T-helper 2 cell (primary cell): ENCODE data around the gene GADL1.

Experiments used
- DNase-seq, 5 experiments: peaks; one replicate each; pipeline versions ENCODE4 v3.0.0 to v3.0.0-alpha.2; 2012 to 2022
- total RNA-seq, 2 donors: gene quantifications; one replicate each; lab custom pipeline; 2026; lab: John Stamatoyannopoulos, UW

GADL1 gene, protein sequence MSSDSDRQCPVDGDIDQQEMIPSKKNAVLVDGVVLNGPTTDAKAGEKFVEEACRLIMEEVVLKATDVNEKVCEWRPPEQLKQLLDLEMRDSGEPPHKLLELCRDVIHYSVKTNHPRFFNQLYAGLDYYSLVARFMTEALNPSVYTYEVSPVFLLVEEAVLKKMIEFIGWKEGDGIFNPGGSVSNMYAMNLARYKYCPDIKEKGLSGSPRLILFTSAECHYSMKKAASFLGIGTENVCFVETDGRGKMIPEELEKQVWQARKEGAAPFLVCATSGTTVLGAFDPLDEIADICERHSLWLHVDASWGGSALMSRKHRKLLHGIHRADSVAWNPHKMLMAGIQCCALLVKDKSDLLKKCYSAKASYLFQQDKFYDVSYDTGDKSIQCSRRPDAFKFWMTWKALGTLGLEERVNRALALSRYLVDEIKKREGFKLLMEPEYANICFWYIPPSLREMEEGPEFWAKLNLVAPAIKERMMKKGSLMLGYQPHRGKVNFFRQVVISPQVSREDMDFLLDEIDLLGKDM
- total RNA-seq, result 0.07 to 0.31 reads per million in 2 donors

DNA sequence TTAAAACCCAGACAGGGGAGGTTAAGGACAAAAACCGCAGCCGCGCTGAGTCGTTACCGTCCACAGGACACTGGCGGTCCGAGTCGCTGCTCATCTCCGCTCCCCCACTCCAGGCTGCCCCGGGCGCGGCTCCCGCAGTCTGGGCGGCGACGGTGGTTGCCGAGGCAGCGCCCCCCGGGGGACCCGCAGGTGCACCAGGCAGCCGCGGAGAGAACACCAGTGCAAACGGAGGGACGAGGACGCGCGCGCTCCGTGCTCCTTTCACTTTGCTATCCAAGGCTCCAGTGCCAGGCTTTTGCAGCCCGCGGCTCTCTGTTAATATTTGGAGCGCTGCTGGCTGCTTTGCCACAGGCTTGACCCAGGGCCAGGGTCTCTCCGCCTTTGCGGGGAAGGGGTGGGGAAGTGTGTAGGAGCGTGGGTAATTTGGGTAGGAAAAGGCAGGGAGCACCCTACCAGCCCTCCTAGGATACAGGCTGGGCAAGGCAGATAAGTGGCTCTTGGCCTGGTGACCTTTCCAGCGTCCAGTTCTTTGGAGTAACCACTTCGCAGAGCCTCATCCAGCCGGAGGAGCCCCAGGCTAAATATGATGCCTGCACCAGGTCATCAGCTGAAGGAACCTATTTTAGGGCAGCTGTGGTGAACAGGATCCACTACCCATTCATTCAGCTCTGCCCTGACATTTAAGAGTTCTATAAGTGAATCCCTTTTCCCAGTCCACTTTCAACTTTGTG is at the start of gene GADL1:
Gene GADL1, minus strand, starts transcription at position 141 of the 731 bp plus-strand sequence. Its CDS starts 47 bp downstream, at position 94.
- peak in 1 of 5 experiments; percentile 34 for DNase-seq

DNA sequence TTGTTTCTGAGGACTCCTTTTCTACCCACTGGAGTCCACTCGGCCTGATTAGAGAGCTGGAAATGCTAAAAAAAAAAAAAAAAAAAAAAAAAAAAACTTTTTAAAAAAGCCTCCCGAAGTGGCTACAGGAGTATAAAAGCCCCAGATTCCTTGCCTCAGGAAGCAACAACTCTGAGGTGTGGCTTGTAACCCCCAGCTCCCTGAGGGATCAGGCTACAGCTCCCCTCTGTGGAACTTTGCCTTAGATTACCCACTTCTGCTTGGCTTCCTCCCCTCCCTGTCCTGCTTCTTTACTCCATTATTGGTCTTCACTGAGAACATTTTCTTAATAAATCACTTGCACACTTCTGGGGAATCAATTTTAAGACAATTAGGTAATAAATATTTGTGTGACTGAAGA is 49.7 kb upstream of the GADL1 start:
- no peak for DNase-seq

DNA sequence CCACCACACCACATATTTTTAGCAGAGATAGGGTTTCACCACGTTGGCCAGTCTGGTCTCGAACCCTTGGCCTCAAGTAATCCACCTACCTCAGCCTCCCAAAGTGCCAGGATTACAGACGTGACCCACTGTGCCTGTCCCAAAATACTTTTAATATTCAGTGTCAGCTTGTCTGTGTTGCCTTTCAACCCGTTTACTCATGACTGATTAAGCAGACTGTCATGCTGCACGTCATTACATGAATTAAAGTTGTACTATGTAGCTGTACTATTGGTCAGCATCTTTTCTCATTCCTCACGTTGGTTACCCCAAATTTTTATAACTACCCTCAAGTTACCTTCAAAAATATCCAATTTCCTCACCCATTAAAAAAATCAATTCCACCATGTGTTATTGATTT is 48.7 kb upstream of the GADL1 start:
- no peak for DNase-seq

DNA sequence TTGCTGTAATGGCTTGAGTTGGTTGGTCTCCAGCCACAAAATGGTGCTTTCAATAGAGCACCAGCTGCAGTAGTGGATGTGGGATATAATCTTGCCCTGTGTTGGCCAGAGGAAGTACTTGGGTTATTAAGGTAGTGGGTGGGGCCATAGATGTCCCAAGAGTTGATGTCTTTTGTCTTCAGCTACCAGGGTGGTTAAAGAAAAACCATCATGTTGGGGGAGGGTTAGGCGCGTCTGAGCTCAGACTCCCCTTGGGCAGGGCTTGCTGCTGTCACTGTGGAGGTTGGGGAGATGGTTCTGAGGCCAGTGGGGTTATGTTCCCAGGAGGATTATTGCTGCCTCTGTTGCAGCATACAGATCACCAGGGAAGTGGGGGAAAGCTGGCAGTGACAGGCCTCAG is 46.9 kb upstream of the GADL1 start:
- DNase-seq, result no peak

DNA sequence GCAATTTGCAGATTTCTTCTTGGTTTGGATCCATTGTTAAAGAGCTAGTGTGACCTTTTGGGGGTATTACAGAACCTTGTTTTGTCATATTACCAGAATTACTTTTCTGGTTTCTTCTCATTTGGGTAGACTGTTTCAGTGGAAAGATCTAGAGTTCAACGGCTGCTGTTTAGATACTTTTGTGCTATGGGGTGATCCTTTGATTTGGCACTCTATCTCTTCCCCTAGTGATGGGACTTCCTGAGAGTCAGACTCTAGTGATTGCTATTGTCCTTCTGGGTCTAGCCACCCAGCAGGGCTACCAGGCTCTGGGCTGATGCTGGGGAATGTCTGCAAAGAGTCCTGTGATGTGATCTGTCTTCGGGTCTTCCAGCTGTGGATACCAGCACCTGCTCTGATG is 46.3 kb upstream of the GADL1 start:
- DNase-seq, result no peak

DNA sequence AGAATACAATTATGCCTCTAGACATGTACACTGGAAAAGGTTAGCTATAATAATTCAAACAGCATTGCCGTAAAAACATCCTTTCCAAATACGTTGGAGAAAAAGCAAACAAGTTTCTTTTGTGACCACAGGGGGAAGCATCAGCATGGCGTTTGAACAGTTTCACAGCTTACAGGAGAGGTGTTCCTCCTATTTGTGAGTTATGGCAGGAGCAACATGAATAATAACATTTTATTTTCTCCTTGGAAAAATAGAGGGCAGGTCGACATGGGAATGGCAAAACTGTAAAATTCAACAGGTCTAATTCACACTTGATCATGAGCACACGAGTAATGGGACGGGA is 39.7 kb upstream of the GADL1 start:
- peak in 1 of 5 experiments; percentile 17 for DNase-seq

DNA sequence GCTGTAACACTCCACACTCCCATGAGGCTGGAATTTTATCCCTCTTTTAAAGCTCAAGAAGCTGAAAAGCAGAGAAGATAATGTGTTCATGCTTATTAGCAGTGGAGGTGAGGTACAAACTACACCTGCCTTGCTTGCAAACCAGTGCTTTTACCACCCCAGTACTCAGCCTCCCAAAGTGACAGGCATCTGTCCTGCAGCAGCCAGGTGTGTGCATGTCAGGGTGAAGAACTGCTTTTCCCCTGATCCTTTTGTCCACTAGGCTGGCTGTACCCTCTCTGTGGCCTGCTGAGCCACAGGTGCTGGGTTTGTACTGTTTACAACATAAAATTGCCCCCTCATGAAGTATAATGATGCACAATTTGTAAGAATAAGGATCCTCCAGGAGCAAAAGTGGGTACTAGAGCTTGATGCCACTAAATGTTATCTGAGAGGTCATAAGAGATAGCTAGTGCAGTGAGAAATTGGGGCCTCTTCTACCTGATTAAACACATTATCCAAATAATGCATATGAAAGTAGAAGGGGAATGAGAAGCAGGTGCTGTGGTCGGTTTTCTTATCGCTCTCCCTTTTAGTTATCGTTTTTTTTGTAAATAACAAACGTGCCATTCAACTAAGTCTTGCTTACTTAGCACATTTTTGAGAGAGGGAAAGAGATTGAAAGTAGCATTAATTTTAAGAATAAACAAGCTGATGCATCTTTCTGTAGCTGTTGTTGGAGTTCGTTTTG is 39.2 kb upstream of the GADL1 start:
- no peak for DNase-seq

DNA sequence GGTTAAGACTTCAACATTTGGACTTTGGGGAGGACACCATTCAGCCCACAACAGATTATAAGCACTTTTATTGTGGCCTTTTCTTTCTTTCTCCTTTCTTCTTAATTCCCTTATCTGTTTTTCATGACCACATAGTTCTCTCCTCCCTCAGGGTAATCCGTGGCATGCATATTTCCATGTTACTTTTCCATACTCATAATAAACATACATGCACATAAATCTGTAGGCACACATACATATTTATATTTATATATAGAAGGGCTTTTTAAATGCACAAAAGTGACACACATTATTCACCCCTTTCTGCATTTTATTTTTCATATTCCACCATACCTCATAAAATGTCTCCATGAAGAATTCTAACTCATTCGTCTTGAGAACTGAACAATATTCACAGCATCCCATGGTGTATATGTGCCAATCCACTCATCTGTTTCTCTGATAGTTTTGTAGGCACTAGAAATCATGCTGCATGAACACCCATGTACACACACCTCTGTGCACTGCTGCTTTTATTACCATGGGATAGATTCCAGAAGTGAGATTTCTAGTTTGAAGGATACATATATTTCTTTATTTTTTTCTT is 38.1 kb upstream of the GADL1 start:
- DNase-seq, result no peak

DNA sequence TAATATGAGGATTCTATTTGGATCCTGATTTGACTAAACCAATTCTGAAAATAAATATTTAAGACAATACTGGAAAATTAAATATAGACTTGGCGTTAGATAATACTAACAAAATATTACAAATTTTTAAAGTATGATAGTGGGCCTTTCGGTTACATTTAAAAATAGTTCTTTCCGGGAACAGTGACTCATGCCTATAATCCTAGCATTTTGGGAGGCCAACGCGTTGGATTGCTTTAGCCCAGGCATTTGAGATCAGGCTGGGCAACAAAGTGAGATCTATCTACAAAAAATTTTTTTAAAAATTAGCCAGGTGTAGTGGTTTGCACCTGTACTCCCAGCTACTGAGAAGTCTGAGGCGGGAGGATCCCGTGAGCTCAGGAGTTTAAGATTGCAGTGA is 30.3 kb upstream of the GADL1 start:
- no peak for DNase-seq

DNA sequence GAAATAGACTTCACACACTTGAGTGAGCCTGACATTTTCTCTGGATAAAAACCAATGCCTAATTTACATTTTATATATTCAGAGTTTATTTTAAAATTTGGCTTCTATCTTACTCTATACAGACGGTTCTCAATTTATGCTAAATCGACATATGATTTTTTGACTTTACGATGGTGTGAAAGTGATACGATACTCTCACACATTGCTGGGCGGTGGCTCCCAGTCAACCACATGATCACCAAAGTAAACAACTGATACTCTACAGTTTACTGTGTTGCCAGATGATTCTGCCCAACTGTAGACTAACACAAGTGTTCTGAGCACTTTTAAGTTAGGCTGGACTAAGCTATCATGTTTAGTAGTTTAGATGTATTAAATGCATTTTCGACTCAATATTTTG is 25.1 kb upstream of the GADL1 start:
- no peak for DNase-seq

DNA sequence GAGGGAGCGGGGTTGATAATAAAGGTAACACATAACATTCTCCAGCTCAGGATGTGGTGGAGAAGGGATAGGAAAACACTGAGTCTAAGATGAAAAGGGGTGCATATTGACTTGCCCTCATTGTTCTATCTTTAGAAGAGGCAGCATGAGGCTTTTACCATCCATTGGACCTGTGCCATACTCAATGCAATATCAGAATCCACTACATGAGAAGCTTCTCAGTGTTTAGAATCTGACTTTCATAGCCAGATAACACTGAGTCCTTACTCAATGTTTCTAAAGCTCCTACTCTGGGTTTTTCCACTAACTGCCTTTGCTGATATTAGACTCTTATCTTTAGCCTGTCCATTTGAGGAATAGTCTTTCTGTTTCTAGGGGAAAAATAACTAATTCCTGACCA is 24.3 kb upstream of the GADL1 start:
- no peak for DNase-seq

DNA sequence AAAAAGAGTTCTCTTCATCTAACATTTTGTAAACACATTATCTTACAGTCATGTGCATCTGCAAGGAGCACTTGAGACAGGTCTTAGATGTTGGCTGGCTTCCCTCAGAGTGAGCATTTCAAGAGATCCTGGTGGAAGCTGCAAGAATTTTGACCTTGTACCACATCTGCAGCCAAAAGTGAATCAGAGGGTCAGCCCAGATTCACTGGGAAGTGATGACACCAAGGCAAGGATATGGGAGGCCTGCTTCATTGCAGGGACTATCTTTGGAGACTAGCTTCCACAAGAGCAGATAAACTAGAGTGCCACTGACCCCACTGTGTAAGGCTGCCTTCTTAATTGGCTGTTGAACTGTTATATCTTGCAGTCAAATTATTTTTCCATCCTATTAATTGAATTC is 21.3 kb upstream of the GADL1 start:
- no peak for DNase-seq

DNA sequence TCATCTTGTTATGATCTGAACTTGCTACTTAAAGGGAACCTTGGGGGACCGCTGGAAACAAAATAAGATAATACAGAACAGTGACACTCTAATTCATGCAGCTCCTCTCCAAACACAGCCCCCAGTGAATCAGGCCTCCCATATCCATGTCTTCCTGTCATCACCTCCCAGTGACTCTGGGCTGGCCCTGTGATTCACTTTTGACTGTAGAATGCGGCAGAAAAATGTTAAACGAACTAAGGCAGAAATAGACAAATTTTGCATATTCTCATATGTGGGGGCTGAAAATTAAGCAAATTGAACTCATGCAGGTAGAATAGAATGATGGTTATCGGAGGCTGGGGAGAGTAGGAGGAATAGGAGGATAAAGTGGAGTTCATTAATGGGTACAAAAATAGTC is 20.2 kb upstream of the GADL1 start:
- no peak for DNase-seq

DNA sequence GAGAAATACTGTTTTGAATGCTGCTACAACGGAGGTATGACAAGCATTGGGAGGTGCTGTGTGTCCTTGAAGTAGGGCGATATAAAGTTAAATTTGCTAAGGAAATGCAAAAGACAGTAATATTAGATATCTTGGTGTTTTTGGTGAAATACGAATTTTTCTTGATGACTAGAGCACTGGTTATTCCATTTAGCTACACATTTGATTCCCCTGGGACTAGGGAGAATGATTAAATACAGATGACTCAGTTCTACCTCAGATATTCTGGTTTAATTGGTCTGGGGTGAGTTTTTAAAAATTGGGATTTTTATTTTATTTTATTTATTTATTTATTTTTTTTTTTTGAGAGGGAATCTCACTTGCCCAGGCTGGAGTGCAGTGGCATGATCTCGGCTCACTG is 18.7 kb upstream of the GADL1 start:
- no peak for DNase-seq

DNA sequence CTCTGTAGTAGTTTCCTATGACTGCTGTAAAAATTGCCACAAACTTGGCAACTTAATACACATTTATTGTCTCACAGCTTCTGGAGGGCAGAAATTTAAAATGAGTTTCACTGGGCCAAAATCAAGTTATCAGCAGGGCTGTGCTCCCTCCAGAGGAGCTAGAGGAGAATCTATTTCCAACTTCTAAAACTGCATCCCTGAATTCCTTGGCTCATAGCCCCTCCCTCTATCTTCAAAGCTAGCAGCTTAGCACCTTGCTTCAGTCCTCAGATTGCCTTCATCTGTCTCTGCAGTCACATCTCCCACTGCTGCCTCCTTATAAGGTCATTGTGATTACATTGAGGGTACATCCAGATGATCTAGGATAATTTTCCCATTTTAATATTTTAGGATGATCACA is 17.8 kb upstream of the GADL1 start:
- no peak for DNase-seq

DNA sequence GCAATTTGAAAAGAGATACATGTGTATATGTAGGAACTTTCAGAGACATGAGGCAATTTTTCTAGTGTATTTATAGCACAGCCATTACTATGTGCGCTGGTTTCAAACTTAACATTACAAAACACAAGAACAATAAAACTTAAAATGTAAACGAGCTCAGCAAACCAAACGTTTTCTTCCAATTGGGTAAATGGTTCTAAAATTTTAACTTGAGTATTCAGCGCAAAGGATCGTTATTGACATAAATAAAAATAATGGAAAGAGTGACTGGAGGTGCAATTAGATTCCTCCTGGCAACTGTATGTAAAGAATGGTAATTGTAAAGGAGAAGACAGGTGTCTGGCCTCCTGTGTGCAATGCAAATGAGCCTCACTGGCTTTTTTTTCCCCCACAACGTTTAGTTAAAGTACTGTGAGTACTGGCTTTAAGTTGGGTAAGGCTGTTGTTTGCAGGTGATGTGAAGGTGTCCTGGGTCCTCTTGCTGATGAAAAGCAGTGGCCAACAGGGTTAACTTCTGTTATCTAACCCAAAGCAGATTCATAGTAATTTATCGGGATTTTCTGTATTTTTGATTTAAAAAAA is 14.1 kb upstream of the GADL1 start:
- no peak for DNase-seq

DNA sequence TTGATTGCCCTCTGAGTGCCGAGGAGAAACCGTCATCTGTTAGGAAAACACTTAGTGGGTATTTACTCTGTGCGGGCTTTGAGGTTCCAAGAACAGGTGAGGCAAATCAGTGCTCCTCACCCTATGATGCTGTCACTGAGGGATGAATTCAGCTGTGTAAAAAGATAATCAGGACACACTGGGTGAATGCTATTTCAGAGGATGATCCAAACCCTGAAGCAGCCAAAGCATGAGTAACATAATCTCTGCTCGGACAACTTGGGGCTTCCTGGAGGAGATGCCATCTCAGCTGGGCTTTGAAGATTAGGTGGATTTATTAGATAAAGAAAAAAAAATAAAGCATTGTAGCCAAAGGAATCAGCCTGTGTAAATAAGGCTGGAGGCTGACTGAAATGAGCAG is 10.5 kb upstream of the GADL1 start:
- no peak for DNase-seq

DNA sequence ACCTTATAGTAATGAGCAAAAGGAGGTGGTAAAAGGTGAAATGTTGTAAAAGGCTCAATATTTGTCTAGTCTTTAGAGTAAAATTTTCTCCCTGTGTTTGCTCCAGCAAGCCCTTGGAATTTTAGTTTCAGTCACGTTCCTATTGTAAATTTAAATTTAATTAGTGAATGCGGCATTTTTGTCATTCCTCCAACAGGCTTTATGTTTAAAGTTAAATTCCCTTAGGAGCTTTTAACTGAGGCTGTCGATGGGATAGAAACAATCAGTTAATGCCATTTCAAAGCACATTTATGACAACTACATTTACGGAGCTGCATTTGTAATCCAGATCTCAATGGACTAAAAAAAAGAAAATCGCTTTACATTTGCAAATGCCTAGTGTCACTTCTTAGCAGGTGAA is 868 bp upstream of the GADL1 start:
- DNase-seq, result no peak

DNA sequence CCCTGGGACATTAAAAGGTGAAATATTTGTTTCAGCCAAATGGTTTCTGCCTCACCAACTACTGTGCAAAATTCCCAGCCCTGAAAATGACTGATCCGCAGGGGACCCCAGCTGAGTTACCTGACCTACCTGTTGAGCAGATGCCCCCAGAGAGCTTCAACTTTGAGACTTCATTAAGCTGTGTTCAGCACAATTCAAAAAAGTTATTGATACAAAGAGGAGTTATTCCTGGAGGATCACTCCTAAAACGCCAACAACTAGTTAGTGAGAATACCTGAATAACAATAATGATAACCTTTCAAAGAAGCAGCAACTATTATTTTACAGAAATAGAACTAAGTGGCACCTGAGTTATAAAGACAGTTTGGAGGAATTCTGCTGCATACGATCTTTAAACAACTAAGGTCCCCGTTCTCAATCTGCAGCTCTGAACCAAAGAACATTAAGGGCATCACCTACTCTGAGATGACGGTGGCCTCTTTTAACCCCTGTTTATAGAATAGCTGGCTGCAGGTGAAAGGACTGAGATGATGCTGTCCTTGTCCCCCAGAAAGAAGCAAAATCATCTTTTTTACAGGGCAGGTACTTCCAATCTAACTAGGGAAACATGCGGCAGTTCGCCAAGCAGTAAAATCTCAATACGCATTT is 659 bp downstream of the GADL1 start:
- no peak for DNase-seq

DNA sequence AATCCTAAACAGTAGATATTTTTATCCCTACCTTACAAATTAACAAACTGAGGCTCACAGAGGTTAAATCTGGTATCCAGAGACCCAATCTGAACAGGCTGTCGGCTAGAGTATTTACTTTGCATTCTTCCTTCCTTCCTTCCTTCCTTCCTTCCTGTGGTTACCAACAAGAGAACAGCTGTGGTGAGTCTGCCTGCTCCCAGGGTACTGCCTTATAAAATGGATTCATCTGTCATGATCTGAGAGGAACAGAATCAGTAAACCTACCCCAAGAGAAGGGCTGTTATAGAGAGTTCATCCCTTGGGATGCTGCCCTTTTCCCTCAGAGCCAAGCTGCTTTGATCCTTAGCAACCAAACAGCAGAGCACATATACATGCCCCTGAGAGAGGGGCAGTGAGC is 3.6 kb downstream of the GADL1 start:
- DNase-seq, result no peak

DNA sequence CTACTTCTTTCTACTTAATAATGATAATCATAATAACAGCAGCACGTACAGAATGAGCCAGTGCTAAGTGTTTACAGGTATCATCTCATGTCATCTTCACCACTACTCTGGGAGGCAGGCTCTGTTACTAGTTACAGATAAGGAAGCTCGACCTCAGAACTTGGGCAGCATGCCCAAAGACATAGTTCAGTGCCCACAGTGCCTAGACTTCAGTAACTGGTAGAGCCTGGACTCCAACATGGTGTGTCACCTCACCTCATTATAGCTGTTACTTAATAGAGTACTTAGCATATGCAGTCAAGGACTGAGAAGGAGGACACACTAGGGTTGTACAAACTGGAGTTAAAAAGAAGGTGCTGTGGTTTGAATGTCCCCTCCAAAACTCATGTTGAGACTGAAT is 7.6 kb downstream of the GADL1 start:
- DNase-seq, result no peak

DNA sequence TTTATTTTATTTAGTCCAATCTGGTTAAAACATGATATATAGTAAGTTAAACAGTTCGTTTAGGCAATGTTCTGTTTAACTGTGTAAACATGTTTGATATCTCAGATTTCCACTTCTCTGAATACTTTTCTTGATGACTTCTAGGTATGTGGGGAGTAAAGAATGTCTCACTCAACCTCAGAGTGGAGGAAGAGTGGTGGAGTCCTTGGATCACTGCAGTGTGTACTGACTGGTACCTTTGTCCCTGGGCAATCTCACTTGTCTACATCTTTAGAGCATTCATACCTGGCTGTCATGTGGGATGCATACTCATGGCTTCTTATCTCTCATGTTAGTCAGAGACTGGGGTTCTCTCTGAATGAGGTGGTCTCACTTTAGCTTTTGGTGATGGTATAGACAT is 15.6 kb downstream of the GADL1 start:
- no peak for DNase-seq
